Measurements from ENCODE around the gene KRTAP10-2.

- no peak for TF ChIP-seq CTCF (IDR thresholded peaks at IDR 0.05)
- TF ChIP-seq EP300 (IDR thresholded peaks at IDR 0.05), result no peak
These were observed 6.7 kb downstream of the KRTAP10-2 start for GRCh38 chr21:44544566-44544965.

Data from esophagus muscularis mucosa (tissue), 3 donors.